ENCODE data around the gene WSCD1.

DNA sequence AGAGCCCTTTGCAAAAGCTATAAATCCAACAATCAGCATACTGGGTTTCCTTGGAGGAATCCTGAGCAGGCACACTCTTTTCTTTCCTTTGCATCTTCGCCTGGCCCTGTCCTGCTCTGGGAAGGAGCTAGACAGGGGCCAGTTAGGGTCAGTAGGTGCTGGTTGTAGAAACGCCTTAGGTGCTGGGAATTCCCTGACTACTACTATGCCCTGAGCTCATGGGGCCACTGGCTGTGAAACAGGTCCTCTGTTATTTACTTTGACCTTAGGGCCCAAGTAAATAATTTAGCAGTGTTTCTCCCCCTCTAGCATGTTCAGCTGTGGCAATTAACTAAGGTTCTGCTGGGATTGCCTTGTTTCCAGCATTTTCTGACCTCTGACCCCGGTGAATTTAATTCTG is 15.8 kb upstream of the WSCD1 start:
- TF ChIP-seq, protein P1, sequence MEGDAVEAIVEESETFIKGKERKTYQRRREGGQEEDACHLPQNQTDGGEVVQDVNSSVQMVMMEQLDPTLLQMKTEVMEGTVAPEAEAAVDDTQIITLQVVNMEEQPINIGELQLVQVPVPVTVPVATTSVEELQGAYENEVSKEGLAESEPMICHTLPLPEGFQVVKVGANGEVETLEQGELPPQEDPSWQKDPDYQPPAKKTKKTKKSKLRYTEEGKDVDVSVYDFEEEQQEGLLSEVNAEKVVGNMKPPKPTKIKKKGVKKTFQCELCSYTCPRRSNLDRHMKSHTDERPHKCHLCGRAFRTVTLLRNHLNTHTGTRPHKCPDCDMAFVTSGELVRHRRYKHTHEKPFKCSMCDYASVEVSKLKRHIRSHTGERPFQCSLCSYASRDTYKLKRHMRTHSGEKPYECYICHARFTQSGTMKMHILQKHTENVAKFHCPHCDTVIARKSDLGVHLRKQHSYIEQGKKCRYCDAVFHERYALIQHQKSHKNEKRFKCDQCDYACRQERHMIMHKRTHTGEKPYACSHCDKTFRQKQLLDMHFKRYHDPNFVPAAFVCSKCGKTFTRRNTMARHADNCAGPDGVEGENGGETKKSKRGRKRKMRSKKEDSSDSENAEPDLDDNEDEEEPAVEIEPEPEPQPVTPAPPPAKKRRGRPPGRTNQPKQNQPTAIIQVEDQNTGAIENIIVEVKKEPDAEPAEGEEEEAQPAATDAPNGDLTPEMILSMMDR (IDR thresholded peaks at IDR 0.05): no peak
- no peak for TF ChIP-seq POLR2A (IDR thresholded peaks at IDR 0.05)

All from testis (tissue), 2 donors.